HEK293 (cell line): ENCODE measurements around the gene SIK2.

Experiments used
- GLIS2 ChIP-seq: fragments of 450-650 bp; formaldehyde crosslinking; IDR thresholded peaks from 2 replicates; pipeline ENCODE4 v1.5.1; 2016; ENCODE audit warnings: missing biosample characterization, missing genetic modification characterization
- IKZF3 ChIP-seq: fragments of 450-650 bp; IDR thresholded peaks from 2 replicates; pipeline ENCODE4 v1.5.0; 2018; ENCODE audit warnings: missing biosample characterization, mild to moderate bottlenecking, missing genetic modification characterization, moderate library complexity
- KLF10 ChIP-seq: fragments of 450-650 bp; IDR thresholded peaks from 2 replicates; pipeline ENCODE4 v1.5.1; 2018; ENCODE audit warnings: missing biosample characterization, mild to moderate bottlenecking, missing genetic modification characterization
- KLF17 ChIP-seq: fragments of 450-650 bp; formaldehyde crosslinking; IDR thresholded peaks from 2 replicates; pipeline ENCODE4 v1.5.1; 2016; ENCODE audit warnings: missing biosample characterization, missing genetic modification characterization
- MEIS1 ChIP-seq: sonication (generic); formaldehyde crosslinking; IDR thresholded peaks from 2 replicates; pipeline ENCODE4 v1.8.1; 2022; ENCODE audit warnings: missing genetic modification reagents, mild to moderate bottlenecking, borderline replicate concordance
- MYNN ChIP-seq: fragments of 450-650 bp; formaldehyde crosslinking; IDR thresholded peaks from 2 replicates; pipeline ENCODE4 v1.5.1; 2016; ENCODE audit warnings: missing biosample characterization, missing genetic modification characterization, borderline replicate concordance
- OSR2 ChIP-seq: fragments of 450-650 bp; formaldehyde crosslinking; IDR thresholded peaks from 2 replicates; pipeline ENCODE4 v1.5.1; 2016; ENCODE audit warnings: missing biosample characterization, missing genetic modification characterization
- PRDM10 ChIP-seq: fragments of 450-650 bp; formaldehyde crosslinking; IDR thresholded peaks from 2 replicates; pipeline ENCODE4 v1.5.1; 2016; ENCODE audit warnings: missing biosample characterization, missing genetic modification characterization
- SCRT1 ChIP-seq: fragments of 450-650 bp; formaldehyde crosslinking; IDR thresholded peaks from 2 replicates; pipeline ENCODE4 v1.5.1; 2016; ENCODE audit warnings: missing biosample characterization, missing genetic modification characterization, borderline replicate concordance
- SP7 ChIP-seq: fragments of 450-650 bp; formaldehyde crosslinking; IDR thresholded peaks from 2 replicates; pipeline ENCODE4 v1.5.1; 2016; ENCODE audit warnings: missing biosample characterization, missing genetic modification characterization
- ZBTB10 ChIP-seq: fragments of 450-650 bp; formaldehyde crosslinking; IDR thresholded peaks from 2 replicates; pipeline ENCODE4 v1.5.1; 2016; ENCODE audit warnings: missing biosample characterization, missing genetic modification characterization
- ZBTB48 ChIP-seq: fragments of 450-650 bp; formaldehyde crosslinking; IDR thresholded peaks from 2 replicates; pipeline ENCODE4 v1.5.1; 2016; ENCODE audit warnings: missing biosample characterization, missing genetic modification characterization
- ZFP41 ChIP-seq: fragments of 450-650 bp; formaldehyde crosslinking; IDR thresholded peaks from 2 replicates; pipeline ENCODE4 v1.5.1; 2016; ENCODE audit warnings: missing biosample characterization, missing genetic modification characterization, borderline replicate concordance
- ZIC2 ChIP-seq: fragments of 450-650 bp; formaldehyde crosslinking; IDR thresholded peaks from 2 replicates; pipeline ENCODE4 v1.5.1; 2016; ENCODE audit warnings: missing biosample characterization, missing genetic modification characterization
- ZNF133 ChIP-seq: fragments of 450-650 bp; formaldehyde crosslinking; IDR thresholded peaks from 2 replicates; pipeline ENCODE4 v1.5.1; 2016; ENCODE audit warnings: missing biosample characterization, missing genetic modification characterization
- ZNF146 ChIP-seq: fragments of 450-650 bp; formaldehyde crosslinking; IDR thresholded peaks from 2 replicates; pipeline ENCODE4 v1.5.1; 2016; ENCODE audit warnings: missing biosample characterization, missing genetic modification characterization
- ZNF19 ChIP-seq: fragments of 450-650 bp; formaldehyde crosslinking; IDR thresholded peaks from 2 replicates; pipeline ENCODE4; 2016; ENCODE audit warnings: missing biosample characterization, missing genetic modification characterization, low read depth
- ZNF23 ChIP-seq: fragments of 450-650 bp; formaldehyde crosslinking; IDR thresholded peaks from 2 replicates; pipeline ENCODE4 v1.5.1; 2016; ENCODE audit warnings: missing biosample characterization, missing genetic modification characterization, borderline replicate concordance
- ZNF239 ChIP-seq: fragments of 450-650 bp; formaldehyde crosslinking; IDR thresholded peaks from 2 replicates; pipeline ENCODE4 v1.5.1; 2016; ENCODE audit warnings: missing biosample characterization, missing genetic modification characterization
- ZNF266 ChIP-seq: fragments of 450-650 bp; formaldehyde crosslinking; IDR thresholded peaks from 2 replicates; pipeline ENCODE4 v1.5.1; 2016; ENCODE audit warnings: missing biosample characterization, missing genetic modification characterization, low read depth
- ZNF302 ChIP-seq: fragments of 450-650 bp; formaldehyde crosslinking; IDR thresholded peaks from 2 replicates; pipeline ENCODE4 v1.5.1; 2016; ENCODE audit warnings: missing biosample characterization, missing genetic modification characterization, low read depth
- ZNF324 ChIP-seq: fragments of 450-650 bp; formaldehyde crosslinking; IDR thresholded peaks from 2 replicates; pipeline ENCODE4 v1.5.1; 2016; ENCODE audit warnings: missing biosample characterization, missing genetic modification characterization
- ZNF37A ChIP-seq: fragments of 450-650 bp; IDR thresholded peaks from 2 replicates; pipeline ENCODE4 v1.5.1; 2018; ENCODE audit warnings: missing biosample characterization, missing genetic modification characterization
- ZNF521 ChIP-seq: fragments of 450-650 bp; formaldehyde crosslinking; IDR thresholded peaks from 2 replicates; pipeline ENCODE4 v1.5.1; 2017; ENCODE audit warnings: missing biosample characterization, mild to moderate bottlenecking, missing genetic modification characterization
- ZNF529 ChIP-seq: fragments of 450-650 bp; formaldehyde crosslinking; IDR thresholded peaks from 2 replicates; pipeline ENCODE4 v1.5.1; 2017; ENCODE audit warnings: missing genetic modification characterization, missing biosample characterization; ENCODE audit not compliant: insufficient replicate concordance
- ZNF548 ChIP-seq: fragments of 450-650 bp; formaldehyde crosslinking; IDR thresholded peaks from 2 replicates; pipeline ENCODE4 v1.5.1; 2016; ENCODE audit warnings: missing biosample characterization, missing genetic modification characterization
- ZNF645 ChIP-seq: fragments of 450-650 bp; formaldehyde crosslinking; IDR thresholded peaks from 2 replicates; pipeline ENCODE4; 2016; ENCODE audit warnings: missing biosample characterization, missing genetic modification characterization
- ZNF654 ChIP-seq: fragments of 450-650 bp; formaldehyde crosslinking; IDR thresholded peaks from 2 replicates; pipeline ENCODE4 v1.5.1; 2016; ENCODE audit warnings: low read depth, missing biosample characterization, missing genetic modification characterization
- ZNF658 ChIP-seq: fragments of 450-650 bp; formaldehyde crosslinking; IDR thresholded peaks from 2 replicates; pipeline ENCODE4; 2016; ENCODE audit warnings: missing biosample characterization, missing genetic modification characterization
- ZNF76 ChIP-seq: fragments of 450-650 bp; formaldehyde crosslinking; IDR thresholded peaks from 2 replicates; pipeline ENCODE4; 2016; ENCODE audit warnings: low read depth, missing biosample characterization, missing genetic modification characterization, borderline replicate concordance
- ZNF768 ChIP-seq: fragments of 450-650 bp; formaldehyde crosslinking; IDR thresholded peaks from 2 replicates; pipeline ENCODE4 v1.5.1; 2018; ENCODE audit warnings: missing biosample characterization, mild to moderate bottlenecking, missing genetic modification characterization
- ZNF776 ChIP-seq: fragments of 450-650 bp; formaldehyde crosslinking; IDR thresholded peaks from 2 replicates; pipeline ENCODE4 v1.5.0; 2017; ENCODE audit warnings: missing biosample characterization, missing genetic modification characterization, borderline replicate concordance
- ZNF792 ChIP-seq: fragments of 450-650 bp; formaldehyde crosslinking; IDR thresholded peaks from 2 replicates; pipeline ENCODE4 v1.5.1; 2016; ENCODE audit warnings: missing biosample characterization, missing genetic modification characterization
- ZSCAN4 ChIP-seq: fragments of 450-650 bp; formaldehyde crosslinking; IDR thresholded peaks from 2 replicates; pipeline ENCODE4 v1.5.1; 2017; ENCODE audit warnings: missing biosample characterization, missing genetic modification characterization

SIK2 gene

GRCh38 chr11:111694851-111695250 lies 92.6 kb downstream of the SIK2 start (continued):
- TF ChIP-seq ZNF23 (tag by site-specific recombination), result no peak
- no peak for TF ChIP-seq GLIS2 (tag by site-specific recombination)
- TF ChIP-seq ZNF37A (tag by site-specific recombination), result no peak
- TF ChIP-seq SCRT1 (tag by site-specific recombination), result no peak
- TF ChIP-seq ZNF266 (tag by site-specific recombination), result no peak
- TF ChIP-seq IKZF3 (tag by site-specific recombination), result 0 out of 2 replicates have a peak, but pooled peaks have one; percentile 45
- TF ChIP-seq ZFP41 (tag by site-specific recombination), result no peak
- TF ChIP-seq ZNF324 (tag by site-specific recombination), result no peak
- TF ChIP-seq ZNF768 (tag by site-specific recombination), result no peak
- TF ChIP-seq OSR2, result no peak
- TF ChIP-seq ZNF776, result no peak
- no peak for TF ChIP-seq ZNF654 (tag by site-specific recombination)
- TF ChIP-seq ZNF19 (tag by site-specific recombination), result no peak
- no peak for TF ChIP-seq ZNF521
- no peak for TF ChIP-seq MYNN (tag by site-specific recombination)
- TF ChIP-seq ZNF529 (tag by site-specific recombination), result no peak
- TF ChIP-seq ZNF146 (tag by site-specific recombination), result no peak
- peak; percentile 81 for TF ChIP-seq SP7 (tag by site-specific recombination)
- TF ChIP-seq ZNF302 (tag by site-specific recombination), result no peak
- TF ChIP-seq PRDM10 (tag by site-specific recombination), result no peak
- TF ChIP-seq MEIS1, result no peak
- TF ChIP-seq ZNF658 (tag by site-specific recombination), result no peak
- no peak for TF ChIP-seq ZNF76
- no peak for TF ChIP-seq ZNF792 (tag by site-specific recombination)
- TF ChIP-seq ZNF133 (tag by site-specific recombination), result no peak
- TF ChIP-seq KLF10 (tag by site-specific recombination), result no peak
- no peak for TF ChIP-seq ZNF645 (tag by site-specific recombination)
- no peak for TF ChIP-seq ZSCAN4 (tag by site-specific recombination)
- no peak for TF ChIP-seq ZBTB48
- 0 out of 2 replicates have a peak, but pooled peaks have one; percentile 37 for TF ChIP-seq KLF17 (tag by site-specific recombination)
- TF ChIP-seq ZBTB10, result no peak
- TF ChIP-seq ZNF548 (tag by site-specific recombination), result no peak
- TF ChIP-seq ZNF239 (tag by site-specific recombination), result no peak
- no peak for TF ChIP-seq ZIC2 (tag by site-specific recombination)
